ENCODE data around the gene TLDC2. TPM values are rescaled to one million over a fixed set of nuclear protein-coding genes. Genes with fewer than 3 reads are reported as not detected.
"Not testable (repeated sequence)": the region's sequence is repeated elsewhere in the genome, so short reads cannot be mapped to it uniquely, and the experiment has no call there.

The TLDC2 gene
- total RNA-seq, 1 experiment from 2014 or later: not detected

DNA sequence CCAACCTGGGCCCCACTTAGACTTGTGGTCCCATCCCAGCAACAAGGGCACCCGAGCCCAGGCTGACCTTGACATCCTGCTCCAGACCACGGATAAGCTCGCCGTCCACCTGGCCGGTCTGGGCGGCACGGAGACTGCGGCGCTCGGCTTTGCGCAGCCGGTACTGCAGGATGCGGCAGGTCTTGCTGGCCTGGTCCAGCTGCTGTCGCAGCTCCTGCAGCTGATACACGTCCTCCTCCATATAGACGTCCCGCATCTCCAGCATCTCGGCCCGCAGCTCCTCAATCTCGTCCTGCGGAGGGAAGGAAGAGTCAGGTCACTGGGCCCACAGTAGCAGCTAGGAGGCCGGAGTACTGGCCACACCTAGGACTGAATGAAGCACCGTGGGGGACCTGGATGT is 36.8 kb upstream of the TLDC2 start:
- H3K9me3 Mint-ChIP-seq (ENCODE audit: unreplicated experiment): no peaks in the 10 kb centered on the region
- BruUV-seq (replicated peaks): no TSS peak
- DNase-seq (ENCODE audit: unreplicated experiment): no peak
- ChIA-PET POLR2A (interaction anchor here (0.9 to 4.7 kb wide), 2 partner anchors 23 to 234 kb away, joined by 4 to 49 read pairs; partner anchors contain the start of gene RAB5IF), CTCF (interaction anchor here (0.7 to 1.8 kb wide), 2 partner anchors 9 to 429 kb away, joined by 3 to 6 read pairs; no protein-coding TSS in a partner anchor)
- intact Hi-C loops (cut with micrococcal nuclease): no loop called here
- no peaks in the 10 kb centered on the region for H3K27me3 Mint-ChIP-seq (ENCODE audit: insufficient read depth, unreplicated experiment)
- no peak overlapping the region for H3K4me3 Mint-ChIP-seq (ENCODE audit: unreplicated experiment)
- H3K36me3 Mint-ChIP-seq (ENCODE audit: insufficient read depth, unreplicated experiment): peaks cover 31% of the 10 kb centered on the region
- no peak overlapping the region for H3K27ac Mint-ChIP-seq (ENCODE audit: low read depth, unreplicated experiment)
- TF ChIP-seq, protein P1, sequence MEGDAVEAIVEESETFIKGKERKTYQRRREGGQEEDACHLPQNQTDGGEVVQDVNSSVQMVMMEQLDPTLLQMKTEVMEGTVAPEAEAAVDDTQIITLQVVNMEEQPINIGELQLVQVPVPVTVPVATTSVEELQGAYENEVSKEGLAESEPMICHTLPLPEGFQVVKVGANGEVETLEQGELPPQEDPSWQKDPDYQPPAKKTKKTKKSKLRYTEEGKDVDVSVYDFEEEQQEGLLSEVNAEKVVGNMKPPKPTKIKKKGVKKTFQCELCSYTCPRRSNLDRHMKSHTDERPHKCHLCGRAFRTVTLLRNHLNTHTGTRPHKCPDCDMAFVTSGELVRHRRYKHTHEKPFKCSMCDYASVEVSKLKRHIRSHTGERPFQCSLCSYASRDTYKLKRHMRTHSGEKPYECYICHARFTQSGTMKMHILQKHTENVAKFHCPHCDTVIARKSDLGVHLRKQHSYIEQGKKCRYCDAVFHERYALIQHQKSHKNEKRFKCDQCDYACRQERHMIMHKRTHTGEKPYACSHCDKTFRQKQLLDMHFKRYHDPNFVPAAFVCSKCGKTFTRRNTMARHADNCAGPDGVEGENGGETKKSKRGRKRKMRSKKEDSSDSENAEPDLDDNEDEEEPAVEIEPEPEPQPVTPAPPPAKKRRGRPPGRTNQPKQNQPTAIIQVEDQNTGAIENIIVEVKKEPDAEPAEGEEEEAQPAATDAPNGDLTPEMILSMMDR (IDR thresholded peaks at IDR 0.05; ENCODE audit: unreplicated experiment): no peak
- peaks cover 10% of the 10 kb centered on the region for H3K4me1 Mint-ChIP-seq (ENCODE audit: insufficient read depth, unreplicated experiment)

DNA sequence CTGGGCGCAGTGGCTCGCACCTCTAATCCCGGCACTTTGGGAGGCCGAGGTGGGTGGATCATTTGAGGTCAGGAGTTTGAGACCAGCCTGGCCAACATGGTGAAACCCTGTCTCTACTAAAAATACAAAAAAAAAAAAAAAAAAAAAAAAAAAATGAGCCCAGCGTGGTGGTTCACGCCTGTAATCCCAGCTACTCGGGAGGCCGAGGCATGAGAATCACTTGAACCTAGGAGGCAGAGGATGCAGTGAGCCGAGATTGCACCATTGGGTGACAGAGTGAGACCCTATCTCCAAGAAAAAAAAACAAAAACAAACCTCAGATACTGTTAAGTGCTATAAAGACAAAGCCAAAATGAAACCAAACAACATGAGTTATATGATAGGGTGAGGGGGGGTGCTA is 34.9 kb upstream of the TLDC2 start:
- H3K9me3 Mint-ChIP-seq (ENCODE audit: unreplicated experiment); DNase-seq (ENCODE audit: unreplicated experiment); intact Hi-C loops (cut with micrococcal nuclease); H3K4me3 Mint-ChIP-seq (ENCODE audit: unreplicated experiment); H3K27me3 Mint-ChIP-seq (ENCODE audit: insufficient read depth, unreplicated experiment); BruUV-seq (replicated peaks): not testable (repeated sequence)
- H3K4me1 Mint-ChIP-seq (ENCODE audit: insufficient read depth, unreplicated experiment): peaks cover 10% of the 10 kb centered on the region
- POLR2A ChIA-PET: interaction anchor here (0.7 to 2.0 kb wide), 5 partner anchors 13 to 41 kb away, joined by 3 to 8 read pairs (median 4); a partner anchor contains a TSS
- CTCF ChIA-PET: interaction anchor here (0.6 to 0.8 kb wide), 3 partner anchors 13 to 1781 kb away, joined by 3 to 5 read pairs (median 3); a partner anchor contains a TSS
- H3K36me3 Mint-ChIP-seq (ENCODE audit: insufficient read depth, unreplicated experiment): peaks cover 36% of the 10 kb centered on the region
- H3K27ac Mint-ChIP-seq (ENCODE audit: low read depth, unreplicated experiment): peak overlapping the region; percentile 50

DNA sequence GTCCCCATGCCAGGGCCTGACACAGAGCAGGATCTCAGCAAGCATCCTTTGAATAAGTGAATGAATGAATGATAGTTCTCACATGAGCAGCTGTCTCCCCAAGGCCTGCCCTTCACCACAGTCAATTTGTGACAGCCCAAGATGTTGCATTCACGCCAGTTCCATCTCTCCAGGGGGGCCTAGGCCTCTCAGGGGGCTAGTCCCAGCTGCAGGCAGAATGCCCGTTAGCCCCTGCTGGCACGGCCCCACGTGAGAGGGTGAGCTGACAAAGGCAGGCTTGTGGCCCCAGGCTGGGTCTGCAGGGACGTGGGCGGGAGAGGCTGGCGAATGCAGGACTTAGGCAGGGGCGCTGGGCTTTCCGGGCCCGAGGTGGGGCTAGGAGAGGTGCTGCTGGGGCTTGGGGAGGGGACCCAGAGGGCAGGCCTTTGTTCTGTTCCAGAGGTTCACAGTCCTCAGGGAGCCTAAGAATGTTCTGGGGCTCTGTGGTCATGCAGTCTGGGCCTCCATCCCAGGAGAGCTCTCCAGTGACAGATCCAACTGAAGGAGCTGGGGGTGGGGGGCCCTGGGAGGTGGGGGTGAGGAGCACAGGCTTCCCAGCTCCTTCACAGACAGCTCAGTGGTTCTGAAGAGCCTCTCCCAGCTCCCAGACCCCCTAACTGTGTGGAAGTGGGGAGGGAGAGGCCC is 30.5 kb upstream of the TLDC2 start:
- H3K27me3 Mint-ChIP-seq (ENCODE audit: insufficient read depth, unreplicated experiment): no peaks in the 10 kb centered on the region
- TF ChIP-seq, protein P1 (IDR thresholded peaks at IDR 0.05; ENCODE audit: unreplicated experiment): no peak
- H3K4me3 Mint-ChIP-seq (ENCODE audit: unreplicated experiment): no peak overlapping the region
- H3K27ac Mint-ChIP-seq (ENCODE audit: low read depth, unreplicated experiment): no peak overlapping the region
- no peaks in the 10 kb centered on the region for H3K9me3 Mint-ChIP-seq (ENCODE audit: unreplicated experiment)
- no peak for DNase-seq (ENCODE audit: unreplicated experiment)
- ChIA-PET CTCF (interaction anchor here (0.6 to 1.7 kb wide), 8 partner anchors 10 to 367 kb away, joined by 3 to 6 read pairs (median 3); no protein-coding TSS in a partner anchor), POLR2A (interaction anchor here (0.8 to 7.6 kb wide), 6 partner anchors 9 to 239 kb away, joined by 4 to 88 read pairs (median 6); partner anchors contain the start of gene RAB5IF)
- BruUV-seq (replicated peaks): no TSS peak
- intact Hi-C loops (cut with micrococcal nuclease): no loop called here
- H3K36me3 Mint-ChIP-seq (ENCODE audit: insufficient read depth, unreplicated experiment): peaks cover 16% of the 10 kb centered on the region
- H3K4me1 Mint-ChIP-seq (ENCODE audit: insufficient read depth, unreplicated experiment): peaks cover 16% of the 10 kb centered on the region

DNA sequence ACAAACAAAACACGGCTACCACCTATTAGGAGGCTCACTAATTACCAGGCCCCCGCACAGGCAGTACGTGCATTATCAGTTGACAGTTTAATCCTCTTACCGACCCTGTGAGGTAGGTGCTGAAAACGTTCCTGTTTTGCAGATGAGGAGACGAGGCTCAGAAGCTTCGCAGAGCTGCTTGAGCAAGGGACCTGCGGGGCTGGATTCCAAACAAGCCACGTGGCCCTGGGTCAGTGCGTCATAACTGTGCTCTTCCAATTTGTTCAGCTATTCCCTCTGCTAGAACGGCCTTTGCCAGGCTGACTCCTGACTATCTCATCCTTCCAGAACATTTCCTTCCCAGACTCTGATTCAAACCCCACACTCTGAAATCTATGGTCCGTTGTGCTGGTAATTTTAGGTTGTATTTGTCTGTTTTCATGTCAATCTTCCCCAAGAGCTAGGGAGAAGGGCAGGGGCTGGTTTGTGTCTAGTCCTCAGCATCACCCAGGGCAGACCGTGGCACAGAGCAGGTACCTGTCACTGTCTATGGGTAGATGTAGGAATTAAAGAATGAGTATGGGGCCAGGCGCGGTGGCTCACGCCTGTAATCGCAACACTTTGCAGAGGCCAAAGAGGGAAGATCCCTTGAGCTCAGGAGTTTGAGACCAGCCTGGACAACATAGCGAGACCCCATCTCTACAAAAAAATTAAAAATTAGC is 28.8 kb upstream of the TLDC2 start:
- Mint-ChIP-seq H3K4me3 (ENCODE audit: unreplicated experiment) (peak overlapping the region; percentile 55), H3K27me3 (ENCODE audit: insufficient read depth, unreplicated experiment) (no peaks in the 10 kb centered on the region), H3K27ac (ENCODE audit: low read depth, unreplicated experiment) (peak overlapping the region; percentile 91), H3K9me3 (ENCODE audit: unreplicated experiment) (no peaks in the 10 kb centered on the region), H3K36me3 (ENCODE audit: insufficient read depth, unreplicated experiment) (peaks cover 10% of the 10 kb centered on the region), H3K4me1 (ENCODE audit: insufficient read depth, unreplicated experiment) (peaks cover 8% of the 10 kb centered on the region)
- DNase-seq (ENCODE audit: unreplicated experiment): peak; percentile 86
- BruUV-seq (replicated peaks): no TSS peak
- ChIA-PET CTCF (interaction anchor here (0.6 to 2.0 kb wide), 13 partner anchors 8 to 691 kb away, joined by 3 to 6 read pairs (median 3); no protein-coding TSS in a partner anchor), POLR2A (interaction anchor here (0.6 to 7.6 kb wide), 10 partner anchors 9 to 325 kb away, joined by 3 to 88 read pairs (median 6); partner anchors contain the start of genes DSN1 and RAB5IF)
- TF ChIP-seq, protein P1 (IDR thresholded peaks at IDR 0.05; ENCODE audit: unreplicated experiment): no peak
- intact Hi-C loops (cut with micrococcal nuclease): no loop called here
